Right lobe of liver (tissue), 6 donors: ENCODE results near the gene ELOA. TPM values are rescaled to one million over a fixed set of nuclear protein-coding genes. Genes with fewer than 3 reads are reported as not detected.

Source experiments
- ATAC-seq, 4 donors: fragments of 200-7000 bp; cut with Tn5 transposase; one replicate each; pipeline ENCODE4 v1.9.1; 2020; ENCODE audit warnings: mild to moderate bottlenecking in 4 of 4, moderate library complexity in 4 of 4
- DNase-seq, 3 donors: peaks; one replicate each; pipeline ENCODE4 v3.0.0-alpha.2; 2020
- H3K27ac ChIP-seq, 3 donors: fragments of 200-600 bp; one replicate each; pipeline ENCODE4 v1.8.0; 2022
- H3K27me3 ChIP-seq, 2 donors: fragments of 200-600 bp; one replicate each; pipeline ENCODE4 v1.8.0; 2022
- H3K36me3 ChIP-seq, 4 donors: fragments of 200-600 bp; sonication (generic) in 1 of 4; one replicate each; pipeline versions ENCODE4 v1.5.1 to v1.8.0; 2017 to 2022; ENCODE audit warnings: control low read depth in 1 of 4
- H3K4me1 ChIP-seq, 4 donors: fragments of 200-600 bp; sonication (generic) in 1 of 4; one replicate each; pipeline versions ENCODE4 v1.5.1 to v1.8.0; 2017 to 2022; ENCODE audit warnings: control low read depth in 1 of 4
- H3K4me3 ChIP-seq, 3 donors: fragments of 200-600 bp; one replicate each; pipeline ENCODE4 v1.8.0; 2022
- H3K9me3 ChIP-seq, 4 donors: fragments of 200-600 bp; sonication (generic) in 1 of 4; one replicate each; pipeline versions ENCODE4 v1.5.1 to v1.8.0; 2017 to 2022; ENCODE audit warnings: control low read depth in 1 of 4
- POLR2A ChIP-seq: fragments of 450-650 bp; IDR thresholded peaks from one replicate; pipeline ENCODE4 v1.6.1; 2017; ENCODE audit warnings: antibody characterized with exemption, mild to moderate bottlenecking
- WGBS: methylation state at CpG from one replicate; pipeline ENCODE4 v1.1.6; 2018; ENCODE audit warnings: low coverage, low lambda C conversion rate; ENCODE audit not compliant: insufficient coverage; ENCODE audit errors: missing lambda C conversion rate; 5-methylcytosine and 5-hydroxymethylcytosine counted together
- intact Hi-C, 2 donors: fragments of 100-400 bp; cut with DNase I; formaldehyde crosslinking; loops; one replicate each; pipeline versions ENCODE4 v1.11.2 to v1.14.1; 2022
- long read RNA-seq: library from polyadenylated mRNA; unstranded; transcript quantifications from one replicate; pipeline ENCODE4 v2.0.0, GENCODE V29; 2019
- total RNA-seq, 6 experiments: library from RNA; depleted of rRNA in 2 of 6; stranded (reverse); fragments of >200 nt in 2 of 6; fragmentation: NEBNext Ultra II Directional in 3 of 6; extraction: Animal tissue kit (Norgen Biotek cat#: 25700) in 3 of 6; gene quantifications; one replicate each; pipeline versions ENCODE4 v1.1.0 to v1.2.4, GENCODE V29; 2016 to 2023
- TF ChIP-seq, protein P1 (sequence below), 4 donors: fragments of 200-600 bp in 3 of 4; fragments of 450-650 bp in 1 of 4; IDR thresholded peaks; one replicate each; pipeline versions ENCODE4 v1.5.1 to v1.8.0; 2016 to 2022; ENCODE audit warnings: antibody characterized with exemption in 4 of 4, mild to moderate bottlenecking in 2 of 4
- donor health status: DM: no; HTN: yes; CAD: no.
- donor health status: DM: no; HTN: no; CAD: no.
- donor health status: DM: no; HTN: no; CAD: no.
- donor health status: DM: no; HTN: yes; CAD: no.
- donor health status: DM: no; HTN: yes; CAD: no.

Gene ELOA, protein sequence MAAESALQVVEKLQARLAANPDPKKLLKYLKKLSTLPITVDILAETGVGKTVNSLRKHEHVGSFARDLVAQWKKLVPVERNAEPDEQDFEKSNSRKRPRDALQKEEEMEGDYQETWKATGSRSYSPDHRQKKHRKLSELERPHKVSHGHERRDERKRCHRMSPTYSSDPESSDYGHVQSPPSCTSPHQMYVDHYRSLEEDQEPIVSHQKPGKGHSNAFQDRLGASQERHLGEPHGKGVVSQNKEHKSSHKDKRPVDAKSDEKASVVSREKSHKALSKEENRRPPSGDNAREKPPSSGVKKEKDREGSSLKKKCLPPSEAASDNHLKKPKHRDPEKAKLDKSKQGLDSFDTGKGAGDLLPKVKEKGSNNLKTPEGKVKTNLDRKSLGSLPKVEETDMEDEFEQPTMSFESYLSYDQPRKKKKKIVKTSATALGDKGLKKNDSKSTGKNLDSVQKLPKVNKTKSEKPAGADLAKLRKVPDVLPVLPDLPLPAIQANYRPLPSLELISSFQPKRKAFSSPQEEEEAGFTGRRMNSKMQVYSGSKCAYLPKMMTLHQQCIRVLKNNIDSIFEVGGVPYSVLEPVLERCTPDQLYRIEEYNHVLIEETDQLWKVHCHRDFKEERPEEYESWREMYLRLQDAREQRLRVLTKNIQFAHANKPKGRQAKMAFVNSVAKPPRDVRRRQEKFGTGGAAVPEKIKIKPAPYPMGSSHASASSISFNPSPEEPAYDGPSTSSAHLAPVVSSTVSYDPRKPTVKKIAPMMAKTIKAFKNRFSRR
- 10 to 100 TPM; 21.1 to 42.2 (median 36.1) TPM for total RNA-seq
- long read RNA-seq, partial matches to known transcripts, result 15 of 17 reads
- long read RNA-seq, other reads (novel, unspliced or antisense), result 2 of 17 reads

GRCh38 chr1:23743287-23744152 is at the start of gene ELOA:
Gene ELOA, plus strand, starts transcription at chr1:23743471. Its CDS starts 33 bp downstream, at chr1:23743504.
- peaks cover 0 to 41% (median 6%) of the 10 kb centered on the region in 4 donors for H3K4me1 ChIP-seq
- TF ChIP-seq, protein P1, sequence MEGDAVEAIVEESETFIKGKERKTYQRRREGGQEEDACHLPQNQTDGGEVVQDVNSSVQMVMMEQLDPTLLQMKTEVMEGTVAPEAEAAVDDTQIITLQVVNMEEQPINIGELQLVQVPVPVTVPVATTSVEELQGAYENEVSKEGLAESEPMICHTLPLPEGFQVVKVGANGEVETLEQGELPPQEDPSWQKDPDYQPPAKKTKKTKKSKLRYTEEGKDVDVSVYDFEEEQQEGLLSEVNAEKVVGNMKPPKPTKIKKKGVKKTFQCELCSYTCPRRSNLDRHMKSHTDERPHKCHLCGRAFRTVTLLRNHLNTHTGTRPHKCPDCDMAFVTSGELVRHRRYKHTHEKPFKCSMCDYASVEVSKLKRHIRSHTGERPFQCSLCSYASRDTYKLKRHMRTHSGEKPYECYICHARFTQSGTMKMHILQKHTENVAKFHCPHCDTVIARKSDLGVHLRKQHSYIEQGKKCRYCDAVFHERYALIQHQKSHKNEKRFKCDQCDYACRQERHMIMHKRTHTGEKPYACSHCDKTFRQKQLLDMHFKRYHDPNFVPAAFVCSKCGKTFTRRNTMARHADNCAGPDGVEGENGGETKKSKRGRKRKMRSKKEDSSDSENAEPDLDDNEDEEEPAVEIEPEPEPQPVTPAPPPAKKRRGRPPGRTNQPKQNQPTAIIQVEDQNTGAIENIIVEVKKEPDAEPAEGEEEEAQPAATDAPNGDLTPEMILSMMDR (IDR thresholded peaks at IDR 0.05), result no peak
- peak; percentile 85 for TF ChIP-seq POLR2A
- peak; percentile 86 to 93 (median 92) for ATAC-seq
- no peaks in the 10 kb centered on the region for H3K27me3 ChIP-seq
- H3K27ac ChIP-seq, result peak within 1 kb of the TSS; percentile 88 to 94 (median 92)
- H3K9me3 ChIP-seq, result no peaks in the 10 kb centered on the region
- peak within 1 kb of the TSS; percentile 98 to 100 (median 100) for H3K4me3 ChIP-seq
- no CpG with 5 or more reads among the region's 119 CpGs for WGBS
- DNase-seq, result peak; percentile 82 to 87 (median 85)
- intact Hi-C loops, result loop anchor here in 1 of 2 donors (10.0 kb wide), 1 partner anchor 49 kb away; the partner anchor contains the start of gene RPL11
- peaks cover 0 to 2% (median 0%) of the 10 kb centered on the region in 4 donors for H3K36me3 ChIP-seq

DNA sequence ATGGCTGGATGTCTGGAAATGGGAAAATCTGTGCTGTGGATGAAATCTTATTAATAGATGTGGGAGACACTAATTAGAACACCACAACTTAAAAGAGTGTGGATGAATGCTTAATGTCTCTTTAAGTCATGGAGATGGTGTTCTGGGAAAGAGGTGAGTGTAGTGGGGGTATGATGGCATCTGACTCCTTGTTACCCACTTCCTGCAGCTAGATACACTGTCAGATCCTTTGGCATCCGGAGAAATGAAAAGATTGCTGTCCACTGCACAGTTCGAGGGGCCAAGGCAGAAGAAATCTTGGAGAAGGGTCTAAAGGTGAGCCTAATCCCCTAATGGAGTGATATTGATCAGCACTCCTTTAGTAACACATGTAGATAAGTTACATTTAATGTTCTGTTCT is 49.7 kb upstream of the ELOA start:
- no peak overlapping the region for H3K4me3 ChIP-seq

DNA sequence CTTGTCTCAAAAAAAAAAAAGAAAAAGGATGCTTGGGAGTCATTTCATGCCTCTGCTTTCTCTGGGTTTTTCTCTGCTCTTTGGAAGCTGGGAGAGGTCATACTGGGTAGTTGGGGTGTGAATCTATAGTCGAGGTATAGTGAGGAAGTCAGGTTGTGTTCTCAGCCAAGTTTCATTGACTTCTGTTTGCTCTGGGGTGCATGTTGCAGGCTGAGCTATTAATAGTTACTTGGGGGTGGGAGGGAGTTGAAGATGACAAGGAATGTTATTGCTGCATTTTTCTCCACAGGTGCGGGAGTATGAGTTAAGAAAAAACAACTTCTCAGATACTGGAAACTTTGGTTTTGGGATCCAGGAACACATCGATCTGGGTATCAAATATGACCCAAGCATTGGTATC is 48.9 kb upstream of the ELOA start:
- H3K36me3 ChIP-seq, result peaks cover 6 to 64% (median 27%) of the 10 kb centered on the region in 4 donors
- no peak for DNase-seq
- H3K4me3 ChIP-seq, result no peak overlapping the region
- H3K4me1 ChIP-seq, result peaks cover 0 to 24% (median 10%) of the 10 kb centered on the region in 4 donors
- TF ChIP-seq POLR2A, result no peak
- TF ChIP-seq, protein P1 (IDR thresholded peaks at IDR 0.05), result no peak
- no peak overlapping the region for H3K27ac ChIP-seq
- 51% methylated on average over 3 of the region's 3 CpGs for WGBS
- no peaks in the 10 kb centered on the region for H3K9me3 ChIP-seq
- intact Hi-C loops, result loop anchor here (10.0 kb wide), 2 partner anchors 50 to 60 kb away; partner anchors contain the start of gene ELOA (in 1 of the 2)
- H3K27me3 ChIP-seq, result no peaks in the 10 kb centered on the region
- ATAC-seq, result no peak

More for the DNA sequence above, 49.7 kb upstream of the ELOA start:
- intact Hi-C loops, result loop anchor here (10.0 kb wide), 2 partner anchors 51 to 61 kb away; partner anchors contain the start of gene ELOA (in 1 of the 2)
- ATAC-seq (no peak), DNase-seq (no peak)
- TF ChIP-seq POLR2A, result no peak
- TF ChIP-seq, protein P1 (IDR thresholded peaks at IDR 0.05), result no peak
- Histone ChIP-seq H3K27ac (no peak overlapping the region), H3K9me3 (no peaks in the 10 kb centered on the region), H3K4me1 (peaks cover 0 to 24% (median 10%) of the 10 kb centered on the region in 4 donors), H3K36me3 (peaks cover 6 to 58% (median 24%) of the 10 kb centered on the region in 4 donors), H3K27me3 (no peaks in the 10 kb centered on the region)
- WGBS, result 50% methylated on average over 2 of the region's 2 CpGs
